KMS-11 (cell line): Measurements from ENCODE around the gene CDC37.

Source experiments
- H2AFZ ChIP-seq: fragments of 200-600 bp; sonication (generic); 2 replicates; pipeline ENCODE4 v1.6.1; 2016; ENCODE audit warnings: antibody characterized with exemption, mixed run types, low read depth
- H3K27ac ChIP-seq: fragments of 200-600 bp; sonication (generic); 2 replicates; pipeline ENCODE4 v1.6.1; 2016; ENCODE audit warnings: mild to moderate bottlenecking, mixed run types
- H3K27me3 ChIP-seq: fragments of 200-600 bp; sonication (generic); 2 replicates; pipeline ENCODE4 v1.6.1; 2017; ENCODE audit warnings: mild to moderate bottlenecking, low read depth, mixed run types, moderate library complexity; ENCODE audit not compliant: insufficient read depth
- H3K36me3 ChIP-seq: fragments of 200-600 bp; sonication (generic); 2 replicates; pipeline ENCODE4 v1.6.1; 2017; ENCODE audit warnings: mild to moderate bottlenecking, mixed run types; ENCODE audit not compliant: insufficient read depth
- H3K4me1 ChIP-seq: fragments of 200-600 bp; sonication (generic); 2 replicates; pipeline ENCODE4 v1.6.1; 2016; ENCODE audit warnings: mild to moderate bottlenecking, low read depth, mixed run types; ENCODE audit not compliant: poor library complexity, severe bottlenecking
- H3K4me2 ChIP-seq: fragments of 200-600 bp; sonication (generic); 2 replicates; pipeline ENCODE4 v1.7.0; 2016; ENCODE audit warnings: mild to moderate bottlenecking, mixed run types
- H3K4me3 ChIP-seq: fragments of 200-600 bp; sonication (generic); IDR thresholded peaks from 2 replicates; pipeline ENCODE4 v1.6.1; 2017; ENCODE audit warnings: low read depth, low read length, mixed read lengths; ENCODE audit not compliant: insufficient read depth
- H3K79me2 ChIP-seq: fragments of 200-600 bp; sonication (generic); 2 replicates; pipeline ENCODE4 v1.6.1; 2016; ENCODE audit warnings: low read depth, mixed run types; ENCODE audit not compliant: insufficient read depth
- H3K9ac ChIP-seq: fragments of 200-600 bp; sonication (generic); 2 replicates; pipeline ENCODE4 v1.6.1; 2016; ENCODE audit warnings: mild to moderate bottlenecking, mixed run types
- H4K20me1 ChIP-seq: fragments of 200-600 bp; sonication (generic); 2 replicates; pipeline ENCODE4 v1.6.1; 2016; ENCODE audit warnings: mild to moderate bottlenecking, mixed run types; ENCODE audit not compliant: insufficient read depth
- CTCF ChIP-seq: fragments of 200-600 bp; sonication (generic); conservative IDR thresholded peaks from 2 replicates; pipeline ENCODE4 v1.6.1; 2017; ENCODE audit warnings: low read depth, mild to moderate bottlenecking, antibody characterized with exemption, low read length, moderate library complexity, mixed read lengths

The CDC37 gene

GRCh38 chr19:10403137-10404021 is at the start of gene CDC37:
TSS of gene CDC37 (minus strand) at chr19:10403542. CDS start at chr19:10403479, 63 bp downstream.
- Histone ChIP-seq H3K4me2 (peak within 1 kb of the TSS; percentile 95), H2AFZ (peak within 1 kb of the TSS; percentile 82), H3K79me2 (peaks cover 48% of the 10 kb centered on the region), H3K27me3 (no peaks in the 10 kb centered on the region), H3K4me3 (peak within 1 kb of the TSS; percentile 54), H3K36me3 (no peaks in the 10 kb centered on the region), H3K9ac (peak within 1 kb of the TSS; percentile 69), H3K4me1 (peaks cover 34% of the 10 kb centered on the region), H3K27ac (peak within 1 kb of the TSS; percentile 55), H4K20me1 (no peaks in the 10 kb centered on the region)
- TF ChIP-seq CTCF = no peak

GRCh38 chr19:10450853-10451609 is 47.7 kb upstream of the CDC37 start:
- H3K27ac ChIP-seq = no peak overlapping the region
- no peak overlapping the region for H3K9ac ChIP-seq
- no peak overlapping the region for H3K4me2 ChIP-seq
- no peaks in the 10 kb centered on the region for H4K20me1 ChIP-seq
- H3K79me2 ChIP-seq = no peaks in the 10 kb centered on the region
- H3K4me3 ChIP-seq = no peak overlapping the region
- H3K27me3 ChIP-seq = no peaks in the 10 kb centered on the region
- no peaks in the 10 kb centered on the region for H3K36me3 ChIP-seq
- H3K4me1 ChIP-seq = no peaks in the 10 kb centered on the region
- H2AFZ ChIP-seq = no peak overlapping the region
- TF ChIP-seq CTCF = no peak

GRCh38 chr19:10450191-10450852 is 47.0 kb upstream of the CDC37 start:
- Histone ChIP-seq H3K4me1 (no peaks in the 10 kb centered on the region), H4K20me1 (no peaks in the 10 kb centered on the region), H3K36me3 (no peaks in the 10 kb centered on the region), H2AFZ (no peak overlapping the region), H3K9ac (no peak overlapping the region), H3K4me3 (no peak overlapping the region), H3K79me2 (no peaks in the 10 kb centered on the region), H3K27me3 (no peaks in the 10 kb centered on the region), H3K27ac (no peak overlapping the region), H3K4me2 (no peak overlapping the region)
- TF ChIP-seq CTCF = no peak

GRCh38 chr19:10449037-10449436 is 45.7 kb upstream of the CDC37 start:
- Histone ChIP-seq H3K27me3 (no peaks in the 10 kb centered on the region), H2AFZ (no peak overlapping the region), H3K27ac (no peak overlapping the region), H4K20me1 (no peaks in the 10 kb centered on the region), H3K4me1 (no peaks in the 10 kb centered on the region), H3K9ac (no peak overlapping the region), H3K79me2 (no peaks in the 10 kb centered on the region), H3K36me3 (no peaks in the 10 kb centered on the region), H3K4me2 (no peak overlapping the region), H3K4me3 (no peak overlapping the region)
- no peak for TF ChIP-seq CTCF
